Amygdala (tissue), 56 donors: ENCODE data around the gene ADAP1.
"Not testable (repeated sequence)": the region's sequence is repeated elsewhere in the genome, so short reads cannot be mapped to it uniquely, and the experiment has no call there.

ENCODE experiments used
- DNase-seq, 56 donors: peaks; one replicate each; lab custom pipeline; 2025; lab: John Stamatoyannopoulos, UW

The ADAP1 gene

DNA sequence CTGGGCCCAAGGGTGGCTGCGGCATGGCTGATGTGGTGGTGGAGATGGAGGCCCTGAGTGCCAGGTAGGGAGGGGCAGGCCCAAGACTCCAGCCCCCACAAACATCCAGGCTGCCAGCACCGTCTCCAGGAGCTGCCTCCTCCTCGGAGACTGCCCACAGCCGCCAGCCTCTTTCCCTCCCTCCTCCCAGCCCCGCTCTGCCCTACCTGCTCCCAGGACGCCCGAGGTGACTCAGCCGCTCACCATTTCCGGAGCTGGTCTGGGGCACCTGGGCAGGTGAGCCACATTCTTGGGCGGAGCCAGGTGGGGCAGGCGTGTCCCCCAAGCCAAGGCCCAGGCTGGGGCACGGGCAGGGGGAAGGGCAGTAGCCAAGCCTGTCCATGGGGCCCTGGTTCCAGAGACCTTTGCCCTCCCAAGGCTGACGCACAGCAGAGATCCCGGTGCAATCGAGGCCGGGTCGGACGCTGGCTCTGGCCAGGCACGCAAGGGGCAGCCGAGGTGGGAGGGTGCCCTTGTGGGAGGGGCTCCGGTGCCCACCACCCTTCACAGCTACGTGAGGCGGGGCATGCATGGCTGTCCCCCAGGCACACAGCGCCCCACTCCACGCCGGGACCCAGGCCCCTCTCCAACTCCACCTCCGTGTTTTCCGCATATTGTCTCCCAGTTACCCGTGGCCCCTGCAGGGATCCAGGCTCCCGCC lies 8.8 kb downstream of the ADAP1 start:
- peak in 1 of 56 donors; percentile 9 for DNase-seq

DNA sequence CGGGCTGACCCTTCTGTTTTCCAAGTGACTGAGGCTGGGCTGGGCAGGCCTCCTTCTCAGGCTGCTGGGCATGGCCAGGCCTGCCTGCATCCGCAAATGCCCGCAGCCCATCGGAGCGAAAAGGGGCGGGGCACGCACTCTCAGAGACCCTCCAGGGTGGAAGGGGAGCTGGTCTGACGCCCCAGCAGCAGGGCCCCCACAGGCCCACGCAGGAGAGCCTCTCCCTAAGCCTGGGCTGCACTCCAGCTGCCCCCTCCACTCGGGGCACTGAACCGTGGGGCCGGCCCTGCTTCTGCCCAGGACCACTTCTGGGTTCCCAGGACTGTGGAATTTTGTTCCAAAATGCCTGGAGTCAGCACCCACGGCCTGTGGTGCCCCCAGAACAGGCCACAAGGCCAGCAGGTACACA lies 9.3 kb downstream of the ADAP1 start:
- no peak for DNase-seq

DNA sequence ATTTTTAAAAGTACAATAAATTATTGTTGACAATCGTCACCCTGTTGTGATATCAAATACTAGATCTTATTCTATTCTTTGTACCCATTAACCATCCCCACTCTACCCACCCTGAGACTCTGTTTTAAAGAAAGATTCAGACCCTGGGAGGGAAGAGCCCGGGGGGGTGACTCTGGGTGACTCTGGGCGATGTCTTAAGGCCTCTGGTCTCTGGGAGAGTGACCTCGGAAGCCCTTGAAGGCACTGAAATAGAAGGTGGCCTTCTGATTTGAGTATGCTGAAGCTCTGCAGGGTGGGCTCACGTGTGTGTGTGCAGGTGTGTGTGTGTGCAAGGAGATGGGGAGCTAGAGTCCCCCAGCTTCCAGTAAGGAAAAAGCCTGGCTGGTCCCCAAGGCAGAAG lies 9.7 kb downstream of the ADAP1 start:
- DNase-seq: no peak

DNA sequence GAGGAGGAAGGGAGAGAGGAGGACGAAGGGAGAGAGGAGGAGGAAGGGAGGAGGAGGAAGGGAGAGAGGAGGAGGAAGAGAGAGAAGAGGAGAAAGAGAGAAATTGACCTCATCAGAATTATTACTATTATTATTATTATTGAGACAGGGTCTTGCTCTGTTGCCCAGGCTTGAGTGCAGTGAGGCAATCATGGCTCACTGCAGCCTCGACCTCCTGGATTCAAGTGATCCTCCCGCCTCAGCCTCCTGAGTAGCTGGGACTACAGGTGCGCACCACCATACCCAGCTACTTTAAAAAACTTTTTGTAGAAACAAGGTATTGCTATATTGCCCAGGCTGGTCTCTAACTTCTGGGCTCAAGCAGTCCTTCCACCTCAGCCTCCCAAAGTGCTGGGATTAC lies 10.7 kb downstream of the ADAP1 start:
- not testable (repeated sequence) for DNase-seq

DNA sequence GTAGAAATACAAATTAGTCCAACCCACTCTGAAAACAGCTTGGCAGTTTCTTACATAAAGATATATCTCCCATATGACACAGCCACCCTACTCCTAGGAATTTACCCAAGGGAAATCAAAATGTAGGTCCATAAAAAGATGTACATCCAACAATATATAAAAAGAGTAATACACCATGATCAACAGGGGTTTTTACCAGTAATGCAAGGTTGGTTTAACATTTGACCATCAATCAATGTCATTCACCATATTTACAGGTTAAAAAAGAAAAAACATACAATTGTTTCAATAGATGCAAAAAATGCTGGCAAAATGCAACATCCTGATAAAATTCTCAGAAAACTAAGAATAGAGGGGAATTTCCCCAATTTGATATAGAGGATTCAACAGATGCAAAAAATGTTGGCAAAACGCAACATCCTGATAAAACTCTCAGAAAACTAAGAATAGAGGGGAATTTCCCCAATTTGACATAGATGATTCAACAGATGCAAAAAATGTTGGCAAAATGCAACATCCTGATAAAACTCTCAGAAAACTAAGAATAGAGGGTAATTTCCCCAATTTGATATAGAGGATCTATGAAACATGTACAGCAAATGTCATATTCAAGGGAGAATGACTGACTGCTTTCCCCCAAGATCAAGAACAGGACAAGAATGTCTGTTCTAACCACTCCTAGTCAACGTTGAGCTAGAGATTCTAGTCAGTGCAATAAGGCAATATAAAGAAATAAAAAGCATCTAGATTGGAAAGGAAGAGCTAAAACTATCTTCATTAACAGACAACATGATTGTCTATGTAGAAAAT lies 13.7 kb downstream of the ADAP1 start:
- no peak for DNase-seq

DNA sequence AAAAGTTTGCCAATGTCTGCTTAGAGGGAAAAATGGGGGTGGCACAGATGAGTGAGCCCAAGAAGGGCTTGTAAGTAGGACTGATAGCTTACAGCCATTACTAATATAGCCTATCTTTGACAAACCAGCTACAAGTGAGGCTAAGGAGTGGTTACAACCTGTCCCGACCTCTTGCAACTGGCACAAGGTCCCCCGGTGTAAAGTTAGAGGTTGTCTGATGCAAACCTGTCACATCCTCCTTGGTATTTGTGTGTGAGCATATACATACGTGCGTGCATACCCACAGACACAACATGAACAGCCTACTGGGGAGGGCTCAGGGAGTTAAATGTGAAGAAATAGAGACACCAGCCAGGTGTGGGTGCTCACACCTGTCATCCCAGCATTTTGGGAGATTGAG lies 14.6 kb downstream of the ADAP1 start:
- no peak for DNase-seq

DNA sequence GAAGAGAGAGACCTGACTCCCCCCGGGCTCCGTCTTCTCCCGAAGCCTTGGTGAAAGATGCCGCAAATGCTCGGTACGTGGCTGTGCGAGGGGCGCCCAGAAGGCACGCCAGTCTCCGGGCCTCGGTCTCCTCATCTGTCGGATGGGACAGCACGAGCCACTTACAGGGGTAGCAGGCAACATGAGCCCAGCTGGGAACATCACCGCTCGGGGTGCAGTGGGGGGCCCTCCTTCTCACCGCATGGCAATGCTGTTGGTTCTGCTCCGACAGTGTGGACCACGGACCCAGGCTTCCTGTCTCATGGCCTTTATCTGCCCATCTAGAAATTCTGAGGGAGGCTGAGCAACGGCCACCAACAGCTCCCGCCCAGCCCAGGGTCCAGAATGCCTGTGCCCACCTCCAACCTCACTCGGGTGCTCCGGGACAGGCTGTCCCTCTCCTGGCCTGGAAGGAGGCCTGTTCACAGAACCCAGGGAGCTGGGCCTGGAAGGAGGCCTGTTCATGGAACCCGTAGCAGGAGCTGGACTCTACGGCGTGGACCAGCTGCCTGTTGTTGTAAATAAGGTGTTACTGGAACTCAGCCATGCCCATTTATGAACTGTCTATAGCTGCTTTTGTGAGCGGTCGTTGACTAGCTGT lies 15.8 kb downstream of the ADAP1 start:
- DNase-seq: no peak

DNA sequence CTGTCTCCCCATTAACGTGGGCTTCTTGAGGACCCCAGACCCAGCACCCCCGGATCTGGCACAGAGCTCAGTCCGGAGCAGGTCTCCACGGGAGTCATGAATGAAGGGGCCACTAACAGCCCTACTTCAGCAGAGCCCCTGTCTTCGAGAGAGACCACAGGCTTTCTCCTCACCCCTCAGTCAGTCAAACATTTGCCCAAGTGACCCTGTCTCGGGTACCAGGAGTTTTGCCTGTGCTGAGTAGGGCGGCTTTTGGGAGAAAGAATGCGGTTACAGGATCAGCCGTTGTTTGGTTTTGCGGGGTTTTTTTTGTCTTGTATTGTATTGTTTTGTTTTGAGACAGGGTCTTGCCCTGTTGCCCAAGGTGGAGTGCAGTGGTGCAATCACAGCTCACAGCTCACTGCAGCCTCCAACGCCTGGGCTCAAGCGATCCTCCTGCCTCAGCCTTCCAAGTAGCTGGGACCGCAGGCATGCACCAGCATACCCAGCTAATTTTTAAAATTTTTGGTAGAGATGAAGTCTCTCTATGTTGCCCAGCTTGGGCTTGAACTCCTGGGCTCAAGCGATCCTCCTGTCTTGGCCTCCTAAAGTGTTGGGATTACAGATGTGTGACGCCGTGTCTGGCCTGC lies 16.5 kb downstream of the ADAP1 start:
- DNase-seq: no peak

DNA sequence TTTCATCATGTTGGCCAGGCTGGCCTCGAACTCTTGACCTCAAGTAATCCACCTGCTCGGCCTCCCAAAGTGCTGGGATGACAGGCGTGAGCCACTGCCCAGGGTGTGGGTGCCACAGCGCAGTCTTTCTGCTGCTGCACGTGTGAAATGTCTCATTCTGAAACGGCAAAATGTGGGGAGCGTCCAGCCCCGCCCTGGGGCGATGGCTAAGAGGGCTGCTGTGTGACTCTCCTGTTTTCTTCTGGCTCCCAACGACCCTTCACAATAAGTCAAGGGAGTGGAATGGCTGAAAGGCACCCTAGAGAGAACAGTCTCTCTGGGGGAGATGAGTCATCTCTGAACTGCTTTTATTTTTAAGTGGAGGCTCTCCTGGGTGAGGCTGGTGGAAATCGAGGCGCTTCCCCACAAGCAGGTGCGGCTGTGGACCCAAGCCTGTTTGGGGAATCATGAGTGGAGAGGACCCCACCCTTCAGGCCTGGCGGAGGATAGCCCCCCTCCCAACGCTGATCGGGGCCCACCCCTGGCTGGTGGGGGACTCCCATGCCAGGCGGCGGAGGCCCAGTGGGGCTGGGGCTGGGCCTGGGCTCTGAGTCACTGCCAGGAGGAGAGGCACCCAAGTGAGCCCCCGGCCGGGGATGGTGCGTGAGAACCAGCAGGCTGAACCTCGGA lies 18.0 kb downstream of the ADAP1 start:
- DNase-seq: no peak

DNA sequence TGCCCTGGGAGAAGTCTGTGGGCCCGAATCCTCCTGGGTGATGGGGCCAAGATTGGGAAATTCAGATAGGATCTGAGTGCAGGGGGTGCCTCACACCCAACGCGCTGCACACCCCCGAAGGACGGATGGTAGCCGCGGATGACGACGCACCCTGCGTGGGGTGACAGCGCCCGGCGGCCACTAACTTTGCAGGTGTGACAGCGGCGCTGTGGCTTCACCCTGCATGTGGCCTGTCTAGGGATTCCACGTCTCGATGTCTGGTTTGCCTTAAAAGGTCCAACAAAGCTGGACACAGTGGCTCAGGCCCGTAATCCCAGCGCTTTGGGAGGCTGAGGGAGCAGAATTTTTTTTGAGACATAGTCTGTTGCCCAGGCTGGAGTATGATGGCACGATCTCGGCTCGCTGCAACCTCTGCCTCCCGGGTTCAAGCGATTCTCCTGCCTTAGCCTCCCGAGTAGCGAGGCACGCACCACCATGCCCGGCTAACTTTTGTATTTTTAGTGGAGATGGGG lies 18.6 kb downstream of the ADAP1 start:
- no peak for DNase-seq

DNA sequence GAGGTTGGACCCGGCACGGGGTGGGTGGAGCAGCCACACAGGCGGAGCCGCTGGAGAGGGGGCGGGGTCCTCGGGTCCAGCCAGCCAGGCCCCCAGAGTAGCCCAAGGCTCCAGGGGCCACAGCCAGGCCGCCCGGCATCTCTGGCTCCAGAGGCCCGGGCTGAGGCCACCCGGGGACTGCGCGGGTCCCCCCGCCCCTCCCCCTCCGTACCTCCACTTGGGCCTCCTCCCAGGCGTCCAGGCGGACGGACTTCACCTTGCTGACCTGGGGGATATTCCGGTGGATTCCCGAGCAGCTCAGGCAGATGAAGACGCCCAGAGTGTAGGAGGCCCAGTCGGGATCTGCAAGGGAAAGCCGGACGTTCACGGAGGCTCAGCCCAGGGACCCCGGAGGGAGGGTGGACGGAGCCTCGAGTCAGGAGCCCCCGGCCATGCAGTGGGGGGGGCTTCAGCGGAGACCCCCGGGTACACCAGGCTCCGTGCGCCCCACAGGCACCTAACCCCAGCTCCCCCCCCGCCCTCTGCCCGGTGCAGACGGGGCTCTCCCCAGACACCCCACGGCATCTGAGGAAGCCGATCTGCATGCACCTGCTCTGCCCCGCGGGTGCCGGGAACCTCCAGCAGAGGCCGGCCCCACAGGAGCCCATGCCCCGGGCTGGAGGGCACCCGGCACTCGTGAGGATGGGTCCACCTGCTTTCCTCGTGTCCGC lies 19.2 kb downstream of the ADAP1 start:
- no peak for DNase-seq

DNA sequence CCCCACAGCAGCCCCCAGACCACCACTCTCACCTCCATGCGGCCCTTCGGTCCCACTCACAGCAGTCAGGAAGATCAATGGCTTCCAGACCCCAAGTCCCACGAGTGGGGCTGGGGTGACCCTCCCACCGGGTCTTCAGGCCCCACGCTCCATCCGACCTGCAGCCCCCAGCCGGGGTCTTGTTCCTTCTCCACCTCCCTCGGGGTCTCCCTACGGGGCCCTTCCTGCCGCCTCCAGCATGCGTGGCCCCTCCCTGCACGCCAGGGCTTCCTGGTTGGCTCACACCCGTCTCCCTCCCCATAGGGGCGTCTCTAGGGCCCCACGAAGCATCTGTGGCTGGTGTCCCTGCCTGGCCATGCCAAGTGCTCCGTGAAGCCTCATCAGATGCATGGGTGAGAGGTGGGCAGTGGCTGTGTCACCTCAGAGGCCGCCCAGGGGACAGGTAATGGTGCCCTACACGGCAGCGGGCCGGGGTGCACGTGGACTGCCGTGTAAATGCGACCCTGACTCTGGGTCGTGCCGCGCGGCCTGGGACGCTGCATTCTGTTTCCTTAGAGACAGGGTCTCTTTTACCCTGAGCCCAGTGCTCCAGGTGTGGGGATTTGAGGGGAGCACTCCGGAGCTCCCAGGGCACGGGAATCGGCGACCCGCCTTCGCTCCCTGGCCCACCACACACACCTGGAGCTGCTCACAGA lies 19.9 kb downstream of the ADAP1 start:
- no peak for DNase-seq

DNA sequence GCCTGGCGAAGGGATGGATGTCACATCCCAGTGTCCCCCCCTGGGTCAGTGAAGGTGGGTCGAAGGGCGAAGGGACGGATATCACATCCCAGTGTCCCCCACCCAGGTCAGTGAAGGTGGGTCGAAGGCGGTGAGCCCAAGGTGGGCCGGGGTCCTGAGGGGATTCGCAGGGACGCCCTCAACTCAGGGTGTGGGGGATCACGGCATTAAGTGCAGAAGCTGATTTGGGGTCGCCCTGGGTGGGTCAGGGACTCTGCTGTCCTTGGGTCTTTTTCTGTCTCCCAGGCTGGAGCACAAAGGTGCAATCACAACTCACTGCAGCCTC lies 21.9 kb downstream of the ADAP1 start:
- DNase-seq: no peak

DNA sequence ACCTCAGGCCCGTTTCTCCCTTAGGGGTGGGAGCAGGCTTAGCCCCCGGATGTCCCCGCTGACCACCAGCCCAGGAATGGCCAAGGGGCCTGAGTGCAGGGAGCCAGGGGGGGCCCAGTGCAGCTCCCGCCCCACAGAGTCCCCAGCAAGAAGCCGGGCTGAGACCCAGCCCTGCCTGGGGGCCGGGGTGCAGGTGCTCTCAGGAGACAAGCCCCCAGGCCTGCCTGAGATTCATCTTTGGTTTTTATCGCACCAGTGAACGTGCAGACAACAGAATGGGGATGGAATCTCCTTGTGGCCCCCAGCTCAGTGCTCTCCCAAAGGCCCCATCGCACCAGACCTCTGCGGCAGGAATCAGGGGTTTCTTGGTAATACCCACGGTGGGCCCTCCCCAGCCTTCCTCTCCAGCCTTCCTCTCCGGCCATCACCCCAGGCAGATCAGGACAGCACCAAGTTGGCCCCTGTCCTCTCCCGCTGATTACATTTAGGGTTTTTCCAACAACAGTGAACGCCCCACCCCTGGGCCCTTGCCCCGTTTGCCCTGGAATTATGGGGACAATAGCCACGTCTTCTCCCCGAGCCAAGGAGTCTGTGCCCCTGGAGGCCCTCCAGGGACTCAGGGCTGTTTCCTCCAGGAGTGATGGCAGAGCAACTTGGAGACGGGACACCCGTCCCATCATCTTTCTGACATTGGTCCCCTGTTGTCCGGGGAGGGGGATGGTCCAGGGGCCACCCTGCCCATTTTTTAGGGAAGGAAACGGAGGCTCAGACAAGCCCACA lies 22.4 kb downstream of the ADAP1 start:
- no peak for DNase-seq

DNA sequence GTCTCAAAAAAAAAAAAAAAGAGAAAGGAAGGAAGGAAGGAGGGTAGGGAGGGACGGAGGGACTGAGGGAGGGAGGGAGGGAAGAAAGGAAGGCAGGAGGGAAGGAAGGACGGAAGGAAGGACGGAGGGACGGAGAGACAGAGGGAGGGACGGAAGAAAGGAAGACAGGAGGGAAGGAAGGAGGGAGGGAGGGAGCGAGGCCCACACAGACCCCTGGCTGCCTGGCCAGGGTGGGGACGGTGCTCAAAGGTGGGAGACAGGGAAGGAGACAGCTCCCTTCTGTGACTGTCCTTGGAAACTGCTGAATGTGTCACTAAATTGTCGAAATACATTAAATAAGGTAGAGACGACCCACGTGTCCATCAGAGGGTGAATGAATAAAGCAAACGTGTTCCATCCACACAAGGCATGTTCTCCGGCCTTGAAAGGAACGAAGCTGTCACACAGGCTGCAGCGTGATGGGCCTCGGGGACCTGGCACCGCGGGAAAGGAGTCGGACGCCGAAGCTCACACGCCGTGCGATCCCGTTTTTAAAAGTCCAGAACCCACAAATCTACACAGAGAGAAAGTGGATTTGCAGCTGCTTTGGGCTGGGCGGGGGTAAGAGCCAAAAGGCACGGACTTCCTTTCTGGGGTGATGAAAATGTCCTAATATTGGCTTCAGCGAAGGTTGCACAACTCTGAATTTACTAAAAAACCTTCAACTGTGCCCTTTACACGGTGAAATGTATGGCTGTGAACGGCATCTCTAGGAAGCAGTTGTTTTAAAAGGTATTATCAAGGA lies 23.3 kb downstream of the ADAP1 start:
- no peak for DNase-seq

DNA sequence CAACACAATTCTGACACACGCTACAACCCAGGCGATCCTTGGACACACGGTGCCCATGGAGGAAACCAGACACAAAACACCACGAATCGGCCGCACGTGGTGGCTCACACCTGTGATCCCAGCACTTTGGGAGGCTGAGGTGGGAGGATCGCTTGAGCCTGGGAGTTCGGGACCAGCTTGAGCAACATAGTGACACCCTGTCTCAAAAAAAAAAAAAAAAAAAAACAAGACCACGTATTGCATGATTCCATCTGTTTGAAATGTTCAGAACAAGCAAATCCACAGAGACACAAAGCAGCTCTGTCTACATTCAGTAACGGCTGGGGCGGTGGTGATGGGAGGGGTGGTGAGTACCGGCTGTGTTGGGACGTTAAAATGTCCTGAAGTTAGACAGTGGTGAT lies 25.2 kb downstream of the ADAP1 start:
- peak in 21 of 56 donors; percentile 20 to 73 (median 47) for DNase-seq

DNA sequence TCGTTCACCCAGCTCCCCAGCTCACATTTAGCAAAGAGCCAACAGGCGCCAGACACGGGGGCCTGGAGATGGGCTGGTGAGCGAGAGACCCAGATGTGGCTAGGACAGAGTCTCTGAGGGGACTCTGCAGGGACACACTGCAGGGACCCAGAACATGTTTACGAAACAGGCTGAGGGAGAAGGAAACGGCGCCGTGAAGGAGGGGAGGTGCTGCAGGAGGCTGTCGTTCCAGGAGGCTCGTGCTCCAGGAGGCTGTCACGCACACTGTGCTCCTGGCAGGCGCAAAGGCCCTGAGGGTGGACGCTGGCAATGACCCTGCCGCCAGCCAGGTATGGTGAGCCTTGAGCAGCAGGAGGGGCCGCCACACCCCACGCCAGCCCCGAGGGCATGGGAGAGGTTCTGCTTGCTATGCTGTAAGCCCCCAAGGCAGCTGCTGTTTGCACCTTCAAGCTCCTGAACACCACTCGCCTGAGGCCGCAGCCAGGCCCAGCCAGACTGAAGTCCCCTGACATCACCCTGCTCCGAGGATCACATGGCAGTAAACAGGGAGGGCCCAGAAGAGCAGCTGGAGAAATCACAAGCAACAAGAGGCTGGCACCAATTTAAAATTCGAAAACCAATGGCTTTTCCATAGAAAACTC lies 27.3 kb downstream of the ADAP1 start:
- DNase-seq: peak in 38 of 56 donors; percentile 29 to 86 (median 55)
